Keratinocyte (primary cell): ENCODE data around the gene ZSCAN5B.
"Not testable (repeated sequence)": the region's sequence is repeated elsewhere in the genome, so short reads cannot be mapped to it uniquely, and the experiment has no call there.

Experiments used
- EZH2 ChIP-seq: IDR thresholded peaks from one replicate; pipeline ENCODE4 v1.6.1; 2012; ENCODE audit warnings: inconsistent platforms, mild to moderate bottlenecking, low read length, moderate library complexity
- TF ChIP-seq, protein P1 (sequence below), 3 experiments: IDR thresholded peaks in 1 of 3; conservative IDR thresholded peaks in 1 of 3; optimal IDR thresholded peaks in 1 of 3; 2 replicates in 2 of 3; 3 replicates in 1 of 3; pipeline versions ENCODE3 to v1.5.1; 2011; ENCODE audit warnings: low read length in 3 of 3, mild to moderate bottlenecking in 3 of 3, moderate library complexity in 2 of 3, control low read depth in 1 of 3, inconsistent platforms in 1 of 3; ENCODE audit not compliant: insufficient read depth in 2 of 3; ENCODE audit errors: extremely low read depth in 1 of 3

GRCh38 chr19:56207581-56207980 lies 10.0 kb upstream of the ZSCAN5B start:
- TF ChIP-seq, protein P1, sequence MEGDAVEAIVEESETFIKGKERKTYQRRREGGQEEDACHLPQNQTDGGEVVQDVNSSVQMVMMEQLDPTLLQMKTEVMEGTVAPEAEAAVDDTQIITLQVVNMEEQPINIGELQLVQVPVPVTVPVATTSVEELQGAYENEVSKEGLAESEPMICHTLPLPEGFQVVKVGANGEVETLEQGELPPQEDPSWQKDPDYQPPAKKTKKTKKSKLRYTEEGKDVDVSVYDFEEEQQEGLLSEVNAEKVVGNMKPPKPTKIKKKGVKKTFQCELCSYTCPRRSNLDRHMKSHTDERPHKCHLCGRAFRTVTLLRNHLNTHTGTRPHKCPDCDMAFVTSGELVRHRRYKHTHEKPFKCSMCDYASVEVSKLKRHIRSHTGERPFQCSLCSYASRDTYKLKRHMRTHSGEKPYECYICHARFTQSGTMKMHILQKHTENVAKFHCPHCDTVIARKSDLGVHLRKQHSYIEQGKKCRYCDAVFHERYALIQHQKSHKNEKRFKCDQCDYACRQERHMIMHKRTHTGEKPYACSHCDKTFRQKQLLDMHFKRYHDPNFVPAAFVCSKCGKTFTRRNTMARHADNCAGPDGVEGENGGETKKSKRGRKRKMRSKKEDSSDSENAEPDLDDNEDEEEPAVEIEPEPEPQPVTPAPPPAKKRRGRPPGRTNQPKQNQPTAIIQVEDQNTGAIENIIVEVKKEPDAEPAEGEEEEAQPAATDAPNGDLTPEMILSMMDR (optimal IDR thresholded peaks at IDR 0.05 in 1 of 3, IDR thresholded peaks at IDR 0.05 in 1 of 3, conservative IDR thresholded peaks at IDR 0.05 in 1 of 3; ENCODE audit: extremely low read depth in 1 of 3, insufficient read depth in 2 of 3, low read length in 3 of 3) = not testable (repeated sequence)
- TF ChIP-seq EZH2 = not testable (repeated sequence)
